GM23248 (cell line): ENCODE data around the gene LYG1. TPM values are rescaled to one million over a fixed set of nuclear protein-coding genes. Genes with fewer than 3 reads are reported as not detected.
"Not testable (repeated sequence)": the region's sequence is repeated elsewhere in the genome, so short reads cannot be mapped to it uniquely, and the experiment has no call there.

Source experiments
- DNase-seq: peaks from one replicate; pipeline ENCODE4 v3.0.0-alpha.2; 2015
- H2AFZ ChIP-seq: fragments of 200-600 bp; sonication (generic); 2 replicates; pipeline ENCODE4 v1.6.1; 2016; ENCODE audit warnings: antibody characterized with exemption
- H3F3A ChIP-seq: fragments of 200-600 bp; sonication (generic); 2 replicates; pipeline ENCODE4 v1.6.1; 2016; ENCODE audit warnings: mild to moderate bottlenecking, antibody characterized with exemption, mixed run types; ENCODE audit not compliant: insufficient read depth
- H3K27ac ChIP-seq: fragments of 200-600 bp; sonication (generic); 2 replicates; pipeline ENCODE4 v1.5.1; 2016; ENCODE audit warnings: mild to moderate bottlenecking
- H3K27me3 ChIP-seq: fragments of 200-600 bp; sonication (generic); replicated peaks from 2 replicates; pipeline ENCODE4 v1.6.1; 2016; ENCODE audit warnings: mild to moderate bottlenecking; ENCODE audit not compliant: insufficient read depth
- H3K36me3 ChIP-seq: fragments of 200-600 bp; sonication (generic); 2 replicates; pipeline ENCODE4 v1.6.1; 2016; ENCODE audit warnings: low read depth, mild to moderate bottlenecking
- H3K4me1 ChIP-seq: fragments of 200-600 bp; sonication (generic); 2 replicates; pipeline ENCODE4 v1.6.1; 2016; ENCODE audit warnings: mild to moderate bottlenecking; ENCODE audit not compliant: insufficient read depth
- H3K4me2 ChIP-seq: fragments of 200-600 bp; sonication (generic); one replicate; pipeline ENCODE4 v1.6.1; 2016; ENCODE audit warnings: mild to moderate bottlenecking; ENCODE audit not compliant: unreplicated experiment
- H3K4me3 ChIP-seq: fragments of 200-600 bp; sonication (generic); 2 replicates; pipeline ENCODE4 v1.5.1; 2016; ENCODE audit warnings: mild to moderate bottlenecking
- H3K79me2 ChIP-seq: fragments of 200-600 bp; sonication (generic); 2 replicates; pipeline ENCODE4 v1.6.1; 2016; ENCODE audit warnings: mild to moderate bottlenecking; ENCODE audit not compliant: insufficient read depth
- H3K9ac ChIP-seq: fragments of 200-600 bp; sonication (generic); 2 replicates; pipeline ENCODE4 v1.6.1; 2016; ENCODE audit warnings: mild to moderate bottlenecking
- H3K9me2 ChIP-seq: fragments of 200-600 bp; sonication (generic); 2 replicates; pipeline ENCODE4 v1.6.1; 2016; ENCODE audit warnings: mixed run types, mild to moderate bottlenecking, moderate library complexity; ENCODE audit not compliant: insufficient read depth
- H3K9me3 ChIP-seq: fragments of 200-600 bp; sonication (generic); one replicate; pipeline ENCODE4 v1.6.1; 2017; ENCODE audit warnings: low read depth
- H4K20me1 ChIP-seq: fragments of 200-600 bp; sonication (generic); 2 replicates; pipeline ENCODE4 v1.6.0; 2016; ENCODE audit not compliant: insufficient read depth
- EZH2 ChIP-seq: fragments of 200-600 bp; sonication (generic); IDR thresholded peaks from 2 replicates; pipeline ENCODE4 v1.6.1; 2018; ENCODE audit warnings: antibody characterized with exemption, mild to moderate bottlenecking; ENCODE audit not compliant: insufficient read depth, poor library complexity, severe bottlenecking
- EZH2phosphoT487 ChIP-seq: fragments of 200-600 bp; sonication (generic); IDR thresholded peaks from 2 replicates; pipeline ENCODE4 v1.6.1; 2018; ENCODE audit warnings: antibody characterized with exemption, moderate library complexity, mild to moderate bottlenecking, low read depth; ENCODE audit not compliant: insufficient read depth
- WGBS, 2 experiments: methylation state at CpG; one replicate each; pipeline ENCODE4 v1.1.6; 2015 to 2017; ENCODE audit warnings: low lambda C conversion rate in 2 of 2, low coverage in 1 of 2; ENCODE audit errors: missing lambda C conversion rate in 2 of 2; 5-methylcytosine and 5-hydroxymethylcytosine counted together
- in situ Hi-C: fragments of 300-500 bp; cut with MboI; formaldehyde crosslinking; loops from 2 replicates; pipeline ENCODE4 v1.15.0; 2020
- polyA plus RNA-seq: library from polyadenylated mRNA; unstranded; fragments of >200 nt; fragmentation: Nextera tagmentation; extraction: Ambion mirVana; gene quantifications from 2 replicates; pipeline ENCODE4 v1.2.1, GENCODE V29; 2016
- total RNA-seq: library from RNA; depleted of rRNA; stranded (reverse); fragments of >200 nt; shearing (Covaris generic); gene quantifications from 2 replicates; pipeline ENCODE4 v1.2.3, GENCODE V29; 2014

Gene LYG1
- total and polyA plus RNA-seq, 2 experiments from 2014 or later: 0.19 TPM; not detected in 1

DNA sequence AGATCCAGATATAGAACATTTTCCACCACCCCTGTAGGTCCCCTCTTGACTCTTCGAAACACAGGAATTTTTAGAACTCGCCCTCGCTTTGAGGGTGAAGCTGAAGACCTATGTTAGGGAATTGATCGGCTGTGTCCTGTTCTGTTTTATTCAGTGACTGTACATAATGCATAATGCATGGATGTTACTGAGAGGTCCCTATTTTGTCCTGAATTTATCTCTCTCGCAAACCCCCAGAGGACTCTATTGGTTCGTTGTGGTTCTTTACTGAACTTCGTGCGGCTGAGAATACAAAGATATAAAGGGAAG is 35.8 kb upstream of the LYG1 start:
- H2AFZ ChIP-seq: peak overlapping the region; percentile 99
- no peaks in the 10 kb centered on the region for H3K9me2 ChIP-seq
- peaks cover 9% of the 10 kb centered on the region; the same call in 1 of the 2 replicates for H3K36me3 ChIP-seq
- H3K9ac ChIP-seq: peak overlapping the region; percentile 93
- H3K9me3 ChIP-seq: no peaks in the 10 kb centered on the region
- WGBS, 2 experiments: 1% methylated on average over 8 of the region's 8 CpGs
- no peaks in the 10 kb centered on the region for H3K27me3 ChIP-seq
- peak overlapping the region; percentile 98 for H3K4me2 ChIP-seq
- H4K20me1 ChIP-seq: no peaks in the 10 kb centered on the region
- peaks cover 6% of the 10 kb centered on the region for H3F3A ChIP-seq
- H3K27ac ChIP-seq: peak overlapping the region; percentile 85
- DNase-seq: no peak
- H3K4me3 ChIP-seq: peak overlapping the region; percentile 92
- TF ChIP-seq EZH2phosphoT487 (no peak), EZH2 (no peak)
- H3K79me2 ChIP-seq: peaks cover 89% of the 10 kb centered on the region
- in situ Hi-C loops: no loop called here
- peaks cover 28% of the 10 kb centered on the region for H3K4me1 ChIP-seq

DNA sequence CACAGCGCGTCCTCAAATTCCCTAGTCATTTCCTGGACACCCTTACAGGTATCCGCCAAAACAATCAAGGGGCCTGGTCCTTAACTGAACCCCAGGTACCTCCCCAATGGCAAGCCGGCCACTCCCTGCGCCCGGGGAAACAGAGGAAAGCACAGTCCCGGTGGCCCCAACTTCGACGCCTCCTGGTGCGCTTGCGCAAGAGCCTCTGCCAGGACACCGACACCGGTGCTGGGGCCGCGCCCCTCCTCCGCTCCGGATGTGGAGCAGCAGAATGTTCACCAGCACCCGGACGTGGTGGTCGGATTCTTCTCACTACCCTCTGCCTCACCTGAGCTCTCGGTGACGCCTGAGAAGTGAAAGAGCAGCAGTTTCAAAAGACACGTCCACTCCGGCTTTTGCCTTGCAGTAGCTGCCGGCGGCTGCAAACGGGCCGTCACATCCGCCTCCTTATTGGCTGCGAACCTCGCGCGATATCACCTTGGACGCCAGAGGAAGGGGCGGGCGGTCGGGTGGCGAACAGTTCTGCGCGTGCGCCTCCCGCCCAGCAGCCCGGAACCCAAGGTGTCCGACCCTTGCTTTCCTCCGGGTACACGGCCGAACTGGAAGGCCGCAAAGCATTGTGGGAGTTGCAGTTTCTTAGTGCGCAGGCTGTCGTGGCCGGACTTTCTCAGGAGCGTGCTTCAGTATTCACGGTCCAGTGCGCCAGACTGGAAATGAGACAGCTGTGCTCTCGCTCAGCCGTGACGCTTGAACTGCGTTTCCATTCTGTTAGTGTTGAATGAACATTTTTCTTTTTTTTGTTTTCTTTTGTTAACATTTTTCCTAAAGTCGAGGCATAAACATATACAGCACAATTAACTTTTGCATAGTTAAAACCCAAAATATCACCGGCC is 35.2 kb upstream of the LYG1 start, which contains the start of gene TXNDC9:
Gene TXNDC9 (minus strand): TSS at position 423 of the 893 bp plus-strand sequence. CDS start 3,123 bp downstream, outside the sequence.
- 1 to 2% methylated on average over 59 to 60 of the region's 60 CpGs for WGBS, 2 experiments
- no peaks in the 10 kb centered on the region for H3K27me3 ChIP-seq
- in situ Hi-C loops: no loop called here

DNA sequence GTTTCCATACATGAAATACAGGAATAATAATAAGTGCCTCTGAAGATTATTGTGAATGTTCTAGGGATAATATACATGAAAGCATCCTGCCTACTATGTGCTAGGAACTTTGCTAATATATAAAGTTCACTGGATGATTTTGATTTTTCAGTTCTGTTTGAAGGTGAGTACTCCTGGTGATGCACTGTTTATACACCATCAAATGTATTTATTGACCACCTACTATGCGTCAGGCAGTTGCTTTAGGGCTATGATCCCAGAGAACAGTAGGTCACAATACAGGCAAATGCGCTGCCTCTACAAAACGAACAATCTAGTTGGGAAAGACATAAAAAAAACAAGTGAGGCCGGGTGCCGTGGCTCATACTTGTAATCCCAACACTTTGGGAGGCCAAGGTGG is 24.4 kb upstream of the LYG1 start:
- Histone ChIP-seq H3K9ac (no peak overlapping the region), H3K79me2 (peaks cover 62% of the 10 kb centered on the region), H3K36me3 (peaks cover 68% of the 10 kb centered on the region), H3K4me1 (no peaks in the 10 kb centered on the region), H3F3A (peaks cover 20% of the 10 kb centered on the region), H3K4me2 (no peak overlapping the region), H3K9me2 (no peaks in the 10 kb centered on the region), H3K27ac (no peak overlapping the region), H3K4me3 (no peak overlapping the region), H4K20me1 (no peaks in the 10 kb centered on the region), H3K27me3 (no peaks in the 10 kb centered on the region), H3K9me3 (no peaks in the 10 kb centered on the region), H2AFZ (no peak overlapping the region)
- no peak for TF ChIP-seq EZH2
- in situ Hi-C loops: no loop called here
- WGBS, 2 experiments: 98 to 100% methylated on average over 5 of the region's 5 CpGs
- no peak for DNase-seq

More for the DNA sequence above, 35.2 kb upstream of the LYG1 start, which contains the start of gene TXNDC9:
- peaks cover 89% of the 10 kb centered on the region for H3K79me2 ChIP-seq
- TF ChIP-seq EZH2: no peak
- H3K9me2 ChIP-seq: no peaks in the 10 kb centered on the region
- peaks cover 25% of the 10 kb centered on the region for H3K4me1 ChIP-seq
- H3K9me3 ChIP-seq: no peaks in the 10 kb centered on the region
- DNase-seq: peak; percentile 100
- H3K4me2 ChIP-seq: peak within 1 kb of the TSS; percentile 100
- H3K4me3 ChIP-seq: peak within 1 kb of the TSS; percentile 92
- peak within 1 kb of the TSS; percentile 93 for H3K9ac ChIP-seq
- peaks cover 15% of the 10 kb centered on the region for H3K36me3 ChIP-seq
- peak within 1 kb of the TSS; percentile 85 for H3K27ac ChIP-seq
- peak within 1 kb of the TSS; percentile 99 for H2AFZ ChIP-seq
- peaks cover 6% of the 10 kb centered on the region for H3F3A ChIP-seq
- H4K20me1 ChIP-seq: no peaks in the 10 kb centered on the region

DNA sequence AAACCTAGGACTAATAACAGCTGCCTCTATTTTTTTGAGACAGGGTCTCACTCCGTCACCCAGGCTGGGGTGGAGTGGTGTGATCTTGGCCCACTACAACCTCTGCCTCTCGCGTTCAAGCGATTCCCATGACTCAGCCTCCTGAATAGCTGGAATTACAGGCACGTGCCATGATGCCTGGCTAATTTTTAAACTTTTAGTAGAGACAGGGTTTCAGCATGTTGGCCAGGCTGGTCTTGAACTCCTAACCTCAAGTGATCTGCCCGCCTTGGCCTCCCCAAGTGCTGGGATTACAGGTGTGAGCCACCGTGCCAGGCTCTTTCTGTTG is 16.8 kb upstream of the LYG1 start:
- H3K4me2 ChIP-seq, H3K27ac ChIP-seq, H3K9ac ChIP-seq, H4K20me1 ChIP-seq, H3F3A ChIP-seq, H3K4me3 ChIP-seq, H2AFZ ChIP-seq, H3K4me1 ChIP-seq, DNase-seq, H3K9me2 ChIP-seq, in situ Hi-C loops, H3K9me3 ChIP-seq, H3K27me3 ChIP-seq: not testable (repeated sequence)
- WGBS, 2 experiments: 96 to 98% methylated on average over 7 of the region's 7 CpGs
- Histone ChIP-seq H3K36me3 (peaks cover 45% of the 10 kb centered on the region), H3K79me2 (peaks cover 12% of the 10 kb centered on the region; the same call in 1 of the 2 replicates)
